ENCODE data around the gene GRIK4. TPM values are rescaled to one million over a fixed set of nuclear protein-coding genes. Genes with fewer than 3 reads are reported as not detected.

Gene GRIK4
- polyA plus RNA-seq, 1 of the 3 experiments (the other 2 are of a cell fraction): 0.03 TPM

GRCh38 chr11:120577041-120577440 lies 65.5 kb downstream of the GRIK4 start:
- no peak for DNase-seq
- Histone ChIP-seq H3K9me2 (no peaks in the 10 kb centered on the region), H3K4me1 (ENCODE audit: control insufficient read depth in 1 of 2, insufficient read depth in 2 of 2, low read depth in 1 of 2, low read length in 1 of 2) (no peaks in the 10 kb centered on the region; a peak in 1 of 4 replicates), H3K9ac (no peak overlapping the region), H4K20me1 (ENCODE audit: insufficient read depth) (no peaks in the 10 kb centered on the region), H3K9me3 (no peaks in the 10 kb centered on the region), H2AFZ (ENCODE audit: low read depth) (no peak overlapping the region), H3K27ac (ENCODE audit: low read depth in 2 of 2, low read length in 1 of 2) (no peak overlapping the region), H3K4me2 (no peak overlapping the region), H3K79me2 (ENCODE audit: insufficient read depth) (no peaks in the 10 kb centered on the region), H3K36me3 (replicated peaks in 1 of 2; ENCODE audit: control insufficient read depth in 1 of 2, insufficient read depth in 2 of 2, low read length in 1 of 2) (no peaks in the 10 kb centered on the region), H3F3A (replicated peaks; ENCODE audit: insufficient read depth) (no peaks in the 10 kb centered on the region), H3K27me3 (ENCODE audit: insufficient read depth) (no peaks in the 10 kb centered on the region; the same call in 1 of the 2 replicates), H3K4me3 (ENCODE audit: low read depth in 2 of 2, low read length in 1 of 2) (no peak overlapping the region)
- ChIA-PET POLR2A (no interaction called here), CTCF (interaction anchor here (0.6 kb wide), 1 partner anchor 38 kb away, joined by 3 read pairs; no protein-coding TSS in a partner anchor)
- WGBS (ENCODE audit: low lambda C conversion rate): 67% methylated on average over 2 of the region's 2 CpGs
- no peak for TF ChIP-seq RFX5 (IDR thresholded peaks at IDR 0.05; ENCODE audit: low read length)
- TF ChIP-seq SMC3 (IDR thresholded peaks at IDR 0.05; ENCODE audit: low read depth, low read length): no peak
- no peak for TF ChIP-seq JUND (IDR thresholded peaks at IDR 0.05)
- TF ChIP-seq PBX3 (IDR thresholded peaks at IDR 0.05): no peak
- TF ChIP-seq YY1 (IDR thresholded peaks at IDR 0.05; ENCODE audit: low read depth): no peak
- TF ChIP-seq MXI1 (IDR thresholded peaks at IDR 0.05; ENCODE audit: low read depth, low read length): no peak
- no peak for TF ChIP-seq TEAD4 (IDR thresholded peaks at IDR 0.05; ENCODE audit: borderline replicate concordance, insufficient read depth)
- no peak for TF ChIP-seq POLR2AphosphoS5 (IDR thresholded peaks at IDR 0.05; ENCODE audit: low read depth, low read length)
- TF ChIP-seq ELF1 (IDR thresholded peaks at IDR 0.05): no peak
- no peak for TF ChIP-seq TCF12 (IDR thresholded peaks at IDR 0.05)
- no peak for TF ChIP-seq ZBTB33 (IDR thresholded peaks at IDR 0.05; ENCODE audit: borderline replicate concordance, low read depth)
- no peak for TF ChIP-seq TAF1 (IDR thresholded peaks at IDR 0.05; ENCODE audit: borderline replicate concordance, low read depth, low read length)
- TF ChIP-seq RXRA (IDR thresholded peaks at IDR 0.05; ENCODE audit: borderline replicate concordance, low read depth): no peak
- TF ChIP-seq MEF2A (IDR thresholded peaks at IDR 0.05; ENCODE audit: borderline replicate concordance, low read depth): no peak
- TF ChIP-seq CTCF (IDR thresholded peaks at IDR 0.05): no peak
- no peak for TF ChIP-seq EP300 (IDR thresholded peaks at IDR 0.05; ENCODE audit: borderline replicate concordance in 1 of 2, low read depth in 1 of 2, low read length in 1 of 2)
- no peak for TF ChIP-seq IRF3 (IDR thresholded peaks at IDR 0.05; ENCODE audit: low read depth, low read length)
- no peak for TF ChIP-seq FOXM1 (IDR thresholded peaks at IDR 0.05; ENCODE audit: low read depth)

Measured in SK-N-SH (cell line).